ENCODE data around the gene OTOGL.
"Not testable (repeated sequence)": the region's sequence is repeated elsewhere in the genome, so short reads cannot be mapped to it uniquely, and the experiment has no call there.

Gene OTOGL

DNA sequence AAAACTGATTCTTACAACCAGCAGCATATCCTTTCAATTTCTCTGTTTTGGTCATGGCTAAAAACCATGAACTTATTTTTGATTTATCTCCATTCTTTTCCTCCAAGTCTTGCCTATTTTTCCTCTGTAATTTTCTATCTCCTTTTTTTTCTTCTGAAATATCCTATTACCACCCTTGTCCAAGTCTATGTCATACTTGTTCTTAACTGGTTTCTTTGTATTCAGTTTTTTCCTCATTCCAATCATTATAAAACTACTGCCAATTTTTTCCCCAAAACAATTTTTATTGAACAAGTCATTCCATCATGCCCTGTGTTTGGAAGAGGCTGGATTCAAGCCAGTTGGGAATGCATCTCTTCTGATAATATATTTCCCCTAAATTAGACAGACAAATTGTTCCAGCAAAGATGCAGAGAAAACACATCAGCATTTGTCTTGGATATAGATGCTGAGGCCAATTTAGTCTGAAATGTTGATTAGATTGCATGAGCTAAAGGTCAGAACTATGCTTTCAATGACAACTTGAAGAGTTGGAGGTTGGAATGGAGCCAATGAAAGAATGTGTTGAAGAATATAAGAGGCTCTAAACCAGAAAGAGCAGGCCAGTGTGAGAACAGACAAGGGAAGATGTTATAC, 30.7 kb downstream of the OTOGL start:
- DNase-seq (ENCODE audit: low read depth in 4 of 4, low spot score in 1 of 4): no peak

- no peak for DNase-seq (ENCODE audit: low read depth in 4 of 4, low spot score in 1 of 4)
Observed at GRCh38 chr12:80135624-80136023, 36.3 kb downstream of the OTOGL start.

DNA sequence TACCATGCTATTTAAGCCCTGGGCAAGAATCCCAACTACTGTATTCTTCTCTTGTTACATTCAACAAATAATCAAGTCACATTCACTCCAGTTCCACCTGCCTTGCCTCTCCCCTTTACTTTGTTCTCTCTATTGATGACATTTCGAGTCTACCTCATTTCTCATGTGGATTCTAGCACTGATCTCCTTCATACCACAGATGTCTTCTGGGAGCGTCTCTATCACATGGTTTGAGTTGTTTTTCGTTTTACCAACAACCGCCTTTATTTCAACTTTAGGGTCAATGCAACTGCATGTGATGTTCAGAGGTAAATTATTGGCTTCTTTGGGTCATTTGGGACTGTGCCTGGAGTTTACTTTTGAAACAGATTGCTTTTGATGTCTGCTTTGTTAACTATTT, 40.7 kb downstream of the OTOGL start:
- DNase-seq (ENCODE audit: low read depth in 4 of 4, low spot score in 1 of 4): no peak

DNA sequence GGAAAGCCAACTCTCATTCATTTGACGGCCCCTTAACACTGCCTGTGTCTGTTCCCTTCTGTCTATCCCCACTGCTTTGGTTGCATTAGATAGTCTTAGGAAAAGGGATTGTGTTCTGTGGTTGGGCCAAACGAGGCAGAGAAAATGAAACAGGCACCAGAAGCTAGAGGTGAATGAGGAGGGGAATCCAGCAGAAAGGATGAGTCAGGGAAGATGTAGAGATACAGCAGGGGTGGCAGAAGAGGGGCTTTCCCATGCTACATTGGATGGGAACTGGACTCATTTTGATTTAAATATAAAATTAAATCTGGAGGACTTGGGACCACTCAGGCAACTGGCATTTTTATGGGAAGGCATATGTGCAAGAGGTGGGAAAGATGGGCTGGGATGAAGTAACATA, 43.3 kb downstream of the OTOGL start:
- DNase-seq (ENCODE audit: low read depth in 4 of 4, low spot score in 1 of 4): no peak

DNA sequence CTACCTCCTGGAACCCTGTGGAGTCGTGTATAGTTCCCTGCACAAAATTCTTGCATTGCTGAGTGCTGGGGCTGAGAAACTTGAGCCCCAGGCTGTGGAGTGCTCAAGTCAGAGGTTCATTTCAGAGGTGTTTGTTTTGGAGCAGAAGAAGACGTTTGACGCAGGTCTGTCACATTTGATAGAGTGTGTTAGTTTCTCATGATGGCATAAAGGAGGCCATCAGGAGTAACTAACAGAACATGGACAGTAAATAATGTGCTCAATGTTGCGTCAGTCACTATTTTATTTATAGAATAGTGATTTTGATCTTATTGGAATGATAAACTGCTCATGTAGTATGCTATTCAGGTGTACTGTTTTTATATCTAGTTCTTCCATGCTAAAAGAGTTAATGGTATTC, 44.2 kb downstream of the OTOGL start:
- DNase-seq (ENCODE audit: low read depth in 4 of 4, low spot score in 1 of 4): no peak

DNA sequence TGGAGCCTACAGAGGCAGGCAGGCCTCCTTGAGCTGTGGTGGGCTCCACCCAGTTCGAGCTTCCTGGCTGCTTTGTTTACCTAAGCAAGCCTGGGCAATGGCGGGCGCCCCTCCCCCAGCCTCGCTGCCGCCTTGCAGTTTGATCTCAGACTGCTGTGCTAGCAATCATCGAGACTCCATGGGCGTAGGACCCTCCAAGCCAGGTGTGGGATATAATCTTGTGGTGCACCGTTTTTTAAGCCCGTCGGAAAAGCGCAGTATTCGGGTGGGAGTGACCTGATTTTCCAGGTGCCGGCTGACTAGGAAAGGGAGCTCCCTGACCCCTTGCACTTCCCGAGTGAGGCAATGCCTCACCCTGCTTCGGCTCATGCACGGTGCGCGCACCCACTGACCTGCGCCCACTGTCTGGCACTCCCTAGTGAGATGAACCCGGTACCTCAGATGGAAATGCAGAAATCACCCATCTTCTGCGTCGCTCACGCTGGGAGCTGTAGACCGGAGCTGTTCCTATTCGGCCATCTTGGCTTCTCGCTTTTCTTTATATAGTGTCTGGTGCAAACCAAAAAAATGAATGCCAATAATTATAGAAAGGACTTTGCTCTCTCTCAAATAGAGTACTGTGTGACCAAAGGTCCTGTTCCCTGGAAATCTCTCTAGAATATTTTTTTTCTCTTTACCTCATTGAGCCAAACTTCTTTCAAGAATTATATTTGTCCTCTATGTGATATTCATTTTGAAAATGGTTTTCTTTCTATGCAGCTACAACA, 50.4 kb downstream of the OTOGL start:
- not testable (repeated sequence) for DNase-seq (ENCODE audit: low read depth in 4 of 4, low spot score in 1 of 4)

- no peak for DNase-seq (ENCODE audit: low read depth in 4 of 4, low spot score in 1 of 4)
Observed at GRCh38 chr12:80151131-80151530, 51.8 kb downstream of the OTOGL start.

- DNase-seq (ENCODE audit: low read depth in 4 of 4, low spot score in 1 of 4): no peak
Observed at GRCh38 chr12:80154261-80154660, 54.9 kb downstream of the OTOGL start.

GRCh38 chr12:80156306-80156705, 57.0 kb downstream of the OTOGL start:
- no peak for DNase-seq (ENCODE audit: low read depth in 4 of 4, low spot score in 1 of 4)

DNA sequence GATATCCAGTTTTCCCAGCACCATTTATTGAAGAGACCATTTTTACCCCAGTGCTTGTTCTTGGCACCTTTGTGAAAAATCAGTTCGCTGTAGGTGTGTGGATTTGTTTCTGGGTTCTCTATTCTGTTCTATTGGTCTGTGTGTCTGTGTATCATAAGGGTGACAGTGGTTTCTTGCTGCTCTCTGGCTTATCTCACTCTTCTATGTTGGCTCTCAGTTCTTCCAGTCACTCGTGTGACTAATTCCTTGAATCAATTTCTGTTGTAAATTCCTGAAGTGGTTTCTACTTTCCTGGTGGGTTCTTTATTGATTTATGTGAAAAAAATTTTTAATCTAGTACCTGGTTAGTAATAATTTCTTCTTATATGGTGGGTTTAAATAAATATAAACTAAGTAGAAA, 58.3 kb downstream of the OTOGL start:
- no peak for DNase-seq (ENCODE audit: low read depth in 4 of 4, low spot score in 1 of 4)

GRCh38 chr12:80161612-80162011, 62.3 kb downstream of the OTOGL start:
- DNase-seq (ENCODE audit: low read depth in 4 of 4, low spot score in 1 of 4): no peak

GRCh38 chr12:80162177-80162576, 62.8 kb downstream of the OTOGL start:
- DNase-seq (ENCODE audit: low read depth in 4 of 4, low spot score in 1 of 4): no peak

DNA sequence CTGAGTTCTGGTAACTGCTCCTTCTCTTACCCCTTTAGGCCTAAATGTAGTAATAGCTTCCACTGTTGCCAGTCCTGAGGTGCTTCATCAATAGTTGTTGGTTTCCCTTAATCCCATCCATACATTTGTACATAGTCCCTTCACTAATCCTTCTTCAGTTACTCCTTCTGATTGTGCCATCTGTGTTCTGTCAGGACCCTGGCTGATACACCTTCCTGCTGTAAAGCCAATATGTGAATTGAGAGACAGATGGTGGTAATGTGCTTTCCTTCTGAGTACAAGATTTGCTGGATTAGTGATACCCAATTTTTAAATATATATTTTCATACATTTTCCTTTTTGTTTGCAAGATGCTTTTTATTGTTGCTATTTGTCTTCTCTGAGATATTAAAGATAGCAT, 66.4 kb downstream of the OTOGL start:
- DNase-seq (ENCODE audit: low read depth in 4 of 4, low spot score in 1 of 4): no peak

DNA sequence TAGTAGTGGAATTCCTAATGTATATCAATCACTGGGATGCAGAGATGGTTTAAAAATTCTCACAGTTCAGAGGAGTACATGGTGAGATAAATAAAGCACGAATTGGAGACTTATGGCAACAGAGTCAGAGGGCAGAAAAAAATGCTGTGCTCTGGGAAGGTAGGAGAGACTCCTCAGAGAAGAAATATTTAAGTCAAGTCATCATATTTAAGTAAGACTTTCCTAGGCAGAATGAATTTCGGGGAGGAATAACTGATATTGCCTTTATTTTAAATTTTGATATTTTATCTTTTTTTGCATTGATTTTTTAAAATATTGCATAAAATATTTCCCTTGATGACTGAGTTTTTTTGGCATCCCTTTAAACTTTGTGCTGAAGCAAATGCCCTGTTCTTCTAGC, 67.4 kb downstream of the OTOGL start:
- no peak for DNase-seq (ENCODE audit: low read depth in 4 of 4, low spot score in 1 of 4)

DNA sequence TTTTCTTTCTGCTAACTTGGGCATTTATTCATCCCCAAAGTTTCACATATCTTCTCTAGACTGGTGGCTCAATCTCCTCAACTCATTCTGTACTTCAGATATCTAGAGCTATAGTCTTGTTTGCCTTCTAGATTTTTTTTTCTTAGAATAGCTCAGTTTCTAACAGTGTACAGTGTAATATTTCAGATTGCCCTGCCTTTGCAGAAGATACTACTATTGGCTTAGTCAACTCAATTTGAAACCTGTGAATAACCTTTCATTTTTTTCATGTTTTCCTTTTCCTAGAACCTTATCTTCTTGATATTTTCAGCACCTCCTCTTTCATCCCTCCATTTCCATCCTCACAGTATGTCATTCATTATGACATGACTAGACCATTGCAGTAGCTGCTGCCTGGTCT, 69.6 kb downstream of the OTOGL start:
- no peak for DNase-seq (ENCODE audit: low read depth in 4 of 4, low spot score in 1 of 4)

- DNase-seq (ENCODE audit: low read depth in 4 of 4, low spot score in 1 of 4): no peak
Observed at GRCh38 chr12:80170915-80171314, 71.6 kb downstream of the OTOGL start.

DNA sequence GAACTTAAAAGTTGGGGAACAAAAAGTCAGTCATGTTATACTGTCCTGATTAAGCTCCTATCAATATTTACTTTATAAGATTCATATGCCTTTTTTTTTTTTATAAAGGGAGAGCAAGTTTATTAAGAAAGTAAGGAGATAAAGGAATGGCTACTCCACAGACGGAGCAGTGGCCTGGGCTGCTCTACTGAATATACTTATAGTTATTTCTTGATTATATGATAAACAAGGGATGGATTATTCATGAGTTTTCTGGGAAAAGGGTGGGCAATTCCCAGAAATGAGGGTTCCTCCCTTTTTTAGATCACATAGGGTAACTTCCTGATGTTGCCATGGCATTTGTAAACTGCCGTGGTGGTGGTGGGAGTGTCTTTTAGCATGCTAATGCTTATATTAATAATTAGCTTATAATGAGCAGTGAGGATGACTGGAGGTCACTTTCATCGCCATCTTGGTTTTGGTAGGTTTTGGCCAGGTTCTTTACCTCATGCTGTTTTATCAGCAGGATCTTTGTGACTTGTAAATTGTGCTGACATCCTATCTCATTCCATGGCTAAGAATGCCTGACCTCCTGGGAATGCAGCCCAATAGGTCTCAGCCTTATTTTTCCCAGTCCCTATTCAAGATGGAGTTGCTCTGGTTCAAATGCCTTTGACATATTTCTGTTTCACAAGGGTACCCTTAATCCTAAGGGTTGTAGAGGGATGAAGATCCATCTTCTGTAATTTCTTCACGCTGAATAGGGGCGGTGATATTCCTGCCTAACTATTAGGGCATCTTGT, 73.9 kb downstream of the OTOGL start:
- no peak for DNase-seq (ENCODE audit: low read depth in 4 of 4, low spot score in 1 of 4)

GRCh38 chr12:80175307-80175930, 76.1 kb downstream of the OTOGL start:
- DNase-seq (ENCODE audit: low read depth in 4 of 4, low spot score in 1 of 4): no peak

DNA sequence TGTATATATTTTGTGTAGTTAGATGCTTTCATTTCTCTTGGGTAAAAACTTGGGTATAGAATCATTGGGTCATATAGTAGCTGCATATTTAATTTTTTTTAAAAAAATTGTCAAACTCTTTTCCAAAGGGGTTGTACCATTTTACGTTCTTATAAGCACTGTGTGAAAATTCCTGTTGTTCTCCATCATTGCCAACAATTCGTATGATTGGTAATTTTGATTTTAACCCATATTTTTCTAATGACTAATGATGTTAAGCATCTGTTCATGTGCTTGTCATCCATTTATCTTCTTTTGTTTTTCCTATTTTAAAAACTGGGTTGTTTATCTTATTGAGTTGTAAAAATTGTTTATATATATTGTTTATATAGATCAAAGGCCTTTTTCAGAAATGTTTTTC, 77.4 kb downstream of the OTOGL start:
- no peak for DNase-seq (ENCODE audit: low read depth in 4 of 4, low spot score in 1 of 4)

DNA sequence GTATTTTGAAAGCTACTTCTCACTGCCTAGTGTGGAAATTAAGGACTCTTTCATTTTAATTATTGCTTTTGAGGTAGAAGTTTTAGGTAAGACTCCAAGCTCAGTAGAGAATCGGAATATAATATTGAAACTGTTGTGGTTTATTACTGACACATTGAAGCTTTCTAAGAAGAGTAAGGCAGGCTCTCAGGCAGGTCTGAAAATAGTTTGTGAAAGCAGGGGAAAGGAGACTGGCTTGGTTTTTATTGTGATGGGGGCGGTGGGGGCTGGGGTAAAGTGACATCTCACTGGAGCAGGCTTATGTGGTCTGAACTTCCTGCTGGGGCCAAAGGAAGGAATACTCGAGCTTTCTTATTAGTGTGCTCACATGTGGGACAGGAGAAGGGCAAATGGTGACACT, 79.5 kb downstream of the OTOGL start:
- no peak for DNase-seq (ENCODE audit: low read depth in 4 of 4, low spot score in 1 of 4)

DNA sequence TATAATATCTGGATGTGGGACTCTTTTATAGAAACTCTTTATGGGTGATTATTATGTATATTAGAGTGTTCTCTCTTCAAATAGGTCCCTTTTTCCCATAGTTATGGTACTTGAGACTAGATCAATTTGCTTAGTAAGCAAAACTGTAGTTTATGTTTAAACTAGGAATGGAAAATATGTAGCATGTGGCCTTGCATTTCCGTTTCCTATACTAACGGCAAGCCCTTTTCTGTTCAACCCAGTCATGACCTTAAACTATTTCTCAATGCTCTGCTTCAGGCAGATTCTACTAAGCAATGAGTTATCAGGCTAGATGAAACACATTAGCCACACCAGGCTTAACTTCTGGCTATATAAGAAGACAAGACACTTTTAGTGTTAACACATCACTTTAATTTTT, 84.6 kb downstream of the OTOGL start:
- no peak for DNase-seq (ENCODE audit: low read depth in 4 of 4, low spot score in 1 of 4)

GRCh38 chr12:80184926-80185325, 85.6 kb downstream of the OTOGL start:
- DNase-seq (ENCODE audit: low read depth in 4 of 4, low spot score in 1 of 4): no peak
